ENCODE measurements around the gene NDFIP1. TPM values are rescaled to one million over a fixed set of nuclear protein-coding genes. Genes with fewer than 3 reads are reported as not detected.

The NDFIP1 gene
- total and polyA plus RNA-seq, 2 of the 8 experiments (the other 6 are each of a cell fraction or from before 2014, with no cell fraction given): 8.8 to 27.1 TPM

GRCh38 chr5:142106061-142106460 is 2.5 kb upstream of the NDFIP1 start:
- no peak overlapping the region for H2BK15ac ChIP-seq (ENCODE audit: low read length)
- TF ChIP-seq RXRA (IDR thresholded peaks at IDR 0.05; ENCODE audit: insufficient read depth, low read depth, low read length): no peak
- no peak for TF ChIP-seq E2F6 (IDR thresholded peaks at IDR 0.05)
- TF ChIP-seq MAX (IDR thresholded peaks at IDR 0.05): no peak
- TF ChIP-seq ATF2 (IDR thresholded peaks at IDR 0.05; ENCODE audit: low read length): no peak
- TF ChIP-seq RNF2 (IDR thresholded peaks at IDR 0.05; ENCODE audit: borderline replicate concordance, low read depth, low read length, missing control alignments, poor library complexity, severe bottlenecking): no peak
- no peak for TF ChIP-seq SP1 (IDR thresholded peaks at IDR 0.05; ENCODE audit: low read depth, low read length)
- TF ChIP-seq, protein P1, sequence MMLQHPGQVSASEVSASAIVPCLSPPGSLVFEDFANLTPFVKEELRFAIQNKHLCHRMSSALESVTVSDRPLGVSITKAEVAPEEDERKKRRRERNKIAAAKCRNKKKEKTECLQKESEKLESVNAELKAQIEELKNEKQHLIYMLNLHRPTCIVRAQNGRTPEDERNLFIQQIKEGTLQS (IDR thresholded peaks at IDR 0.05; ENCODE audit: insufficient read depth, low read depth, low read length): no peak
- no peak for TF ChIP-seq RBBP5 (IDR thresholded peaks at IDR 0.05; ENCODE audit: borderline replicate concordance, low read depth, low read length)
- no peak for TF ChIP-seq RFX5 (IDR thresholded peaks at IDR 0.05; ENCODE audit: borderline replicate concordance, low read depth, low read length)
- no peak for TF ChIP-seq HDAC6 (IDR thresholded peaks at IDR 0.05; ENCODE audit: low read depth, low read length)

More at GRCh38 chr5:142106061-142106460, 2.5 kb upstream of the NDFIP1 start:
- H3K79me1 ChIP-seq (ENCODE audit: low read depth, low read length): 0 out of 2 replicates have a peak, but pooled peaks cover 3% of the 10 kb centered on the region
- H3K4me1 ChIP-seq (replicated peaks in 1 of 4; ENCODE audit: control insufficient read depth in 3 of 4, insufficient read depth in 4 of 4, low read length in 3 of 4): peaks cover 2 to 7% (median 5%) of the 10 kb centered on the region in 4 experiments; a peak in 6 of 7 replicates
- no peak overlapping the region for H3K4me3 ChIP-seq (ENCODE audit: extremely low read depth in 1 of 4, insufficient read depth in 2 of 4, low read depth in 3 of 4, low read length in 4 of 4)
- no peaks in the 10 kb centered on the region for H3K36me3 ChIP-seq (ENCODE audit: control insufficient read depth in 2 of 4, insufficient read depth in 4 of 4, low read length in 3 of 4)
- no peak for DNase-seq (ENCODE audit: low read depth in 1 of 2, low spot score in 2 of 2)
- ChIA-PET CTCF (ENCODE audit: partially characterized antibody) (no interaction called here), POLR2A (ENCODE audit: partially characterized antibody) (no interaction called here)
- no peak overlapping the region for H3K23ac ChIP-seq (ENCODE audit: insufficient read length)
- H4K5ac ChIP-seq (ENCODE audit: insufficient read length, low read depth, low read length): no peak overlapping the region
- no peak overlapping the region for H3K14ac ChIP-seq (ENCODE audit: insufficient read length)
- no peak overlapping the region for H3K18ac ChIP-seq (ENCODE audit: extremely low read depth, low read length)
- H2BK120ac ChIP-seq (replicated peaks; ENCODE audit: low read depth, low read length): no peak overlapping the region
- H3K27ac ChIP-seq (ENCODE audit: low read depth, low read length): no peak overlapping the region
- no peak overlapping the region for H2AK5ac ChIP-seq (ENCODE audit: low read depth, low read length)
- no peak overlapping the region for H4K8ac ChIP-seq (ENCODE audit: extremely low read depth, insufficient read depth, low read length)
- H3K4me2 ChIP-seq (ENCODE audit: insufficient read depth in 1 of 2, low read depth in 2 of 2, low read length in 2 of 2): no peak overlapping the region
- peaks cover 0 to 18% of the 10 kb centered on the region in 2 experiments; a peak in 3 of 4 replicates for H3K79me2 ChIP-seq (ENCODE audit: control insufficient read depth in 1 of 2, insufficient read depth in 2 of 2, low read length in 2 of 2)
- no peaks in the 10 kb centered on the region for H3K9me3 ChIP-seq (ENCODE audit: insufficient read depth in 2 of 2, low read depth in 1 of 2, low read length in 1 of 2)
- H3K9ac ChIP-seq (replicated peaks in 1 of 4; ENCODE audit: extremely low read depth in 1 of 4, low read depth in 3 of 4, low read length in 3 of 4): no peak overlapping the region
- H3K23me2 ChIP-seq (ENCODE audit: low read depth, low read length): peaks cover 7% of the 10 kb centered on the region
- H2BK20ac ChIP-seq (ENCODE audit: low read length): no peak overlapping the region
- no peak overlapping the region for H3K56ac ChIP-seq (replicated peaks; ENCODE audit: insufficient read length, low read depth, low read length)
- H2BK5ac ChIP-seq (ENCODE audit: low read depth, low read length): no peak overlapping the region
- no peak overlapping the region for H4K91ac ChIP-seq (replicated peaks; ENCODE audit: insufficient read length, low read length)
- H2BK12ac ChIP-seq (ENCODE audit: low read depth, low read length): no peak overlapping the region
- FAIRE-seq: no peak
- no peak overlapping the region for H2AFZ ChIP-seq (ENCODE audit: low read length)
- H3K27me3 ChIP-seq (replicated peaks in 1 of 4; ENCODE audit: control insufficient read depth in 3 of 4, extremely low read depth in 1 of 4, insufficient read depth in 3 of 4, low read length in 3 of 4): peaks cover 0 to 5% (median 3%) of the 10 kb centered on the region in 4 experiments; a peak in 6 of 7 replicates
- WGBS, 2 experiments (ENCODE audit: extremely low coverage in 1 of 2, insufficient coverage in 1 of 2, insufficient read length in 1 of 2, insufficient replicate concordance in 2 of 2, low coverage in 1 of 2, low lambda C conversion rate in 2 of 2, missing lambda C conversion rate in 1 of 2): 91% methylated on average over 3 of the region's 3 CpGs; no CpG with 5 or more reads in 1 of the 2 experiments
- no peak overlapping the region for H3K4ac ChIP-seq (replicated peaks; ENCODE audit: insufficient read length, low read depth, low read length)
- peaks cover 0 to 1% of the 10 kb centered on the region in 2 experiments for H4K20me1 ChIP-seq (replicated peaks in 1 of 2; ENCODE audit: control insufficient read depth in 1 of 2, insufficient read depth in 2 of 2, low read length in 2 of 2)
